WI38 (cell line): ENCODE results near the gene FUCA1.

Experiments
- H3K4me3 ChIP-seq: 2 replicates; pipeline ENCODE4 v1.5.1; 2011; ENCODE audit warnings: low read depth, mild to moderate bottlenecking, control low read depth, low read length
- TF ChIP-seq, protein P1 (sequence below): IDR thresholded peaks from 2 replicates; pipeline ENCODE4 v1.5.1; 2012; ENCODE audit warnings: low read depth, mild to moderate bottlenecking, control low read depth, low read length

The FUCA1 gene

GRCh38 chr1:23867895-23868556 lies at the start of gene FUCA1:
Gene FUCA1, minus strand, starts transcription at chr1:23868290. Its CDS starts 4 bp downstream, at chr1:23868286.
- TF ChIP-seq, protein P1, sequence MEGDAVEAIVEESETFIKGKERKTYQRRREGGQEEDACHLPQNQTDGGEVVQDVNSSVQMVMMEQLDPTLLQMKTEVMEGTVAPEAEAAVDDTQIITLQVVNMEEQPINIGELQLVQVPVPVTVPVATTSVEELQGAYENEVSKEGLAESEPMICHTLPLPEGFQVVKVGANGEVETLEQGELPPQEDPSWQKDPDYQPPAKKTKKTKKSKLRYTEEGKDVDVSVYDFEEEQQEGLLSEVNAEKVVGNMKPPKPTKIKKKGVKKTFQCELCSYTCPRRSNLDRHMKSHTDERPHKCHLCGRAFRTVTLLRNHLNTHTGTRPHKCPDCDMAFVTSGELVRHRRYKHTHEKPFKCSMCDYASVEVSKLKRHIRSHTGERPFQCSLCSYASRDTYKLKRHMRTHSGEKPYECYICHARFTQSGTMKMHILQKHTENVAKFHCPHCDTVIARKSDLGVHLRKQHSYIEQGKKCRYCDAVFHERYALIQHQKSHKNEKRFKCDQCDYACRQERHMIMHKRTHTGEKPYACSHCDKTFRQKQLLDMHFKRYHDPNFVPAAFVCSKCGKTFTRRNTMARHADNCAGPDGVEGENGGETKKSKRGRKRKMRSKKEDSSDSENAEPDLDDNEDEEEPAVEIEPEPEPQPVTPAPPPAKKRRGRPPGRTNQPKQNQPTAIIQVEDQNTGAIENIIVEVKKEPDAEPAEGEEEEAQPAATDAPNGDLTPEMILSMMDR = peak; percentile 92
- H3K4me3 ChIP-seq = peak within 1 kb of the TSS; percentile 61

DNA sequence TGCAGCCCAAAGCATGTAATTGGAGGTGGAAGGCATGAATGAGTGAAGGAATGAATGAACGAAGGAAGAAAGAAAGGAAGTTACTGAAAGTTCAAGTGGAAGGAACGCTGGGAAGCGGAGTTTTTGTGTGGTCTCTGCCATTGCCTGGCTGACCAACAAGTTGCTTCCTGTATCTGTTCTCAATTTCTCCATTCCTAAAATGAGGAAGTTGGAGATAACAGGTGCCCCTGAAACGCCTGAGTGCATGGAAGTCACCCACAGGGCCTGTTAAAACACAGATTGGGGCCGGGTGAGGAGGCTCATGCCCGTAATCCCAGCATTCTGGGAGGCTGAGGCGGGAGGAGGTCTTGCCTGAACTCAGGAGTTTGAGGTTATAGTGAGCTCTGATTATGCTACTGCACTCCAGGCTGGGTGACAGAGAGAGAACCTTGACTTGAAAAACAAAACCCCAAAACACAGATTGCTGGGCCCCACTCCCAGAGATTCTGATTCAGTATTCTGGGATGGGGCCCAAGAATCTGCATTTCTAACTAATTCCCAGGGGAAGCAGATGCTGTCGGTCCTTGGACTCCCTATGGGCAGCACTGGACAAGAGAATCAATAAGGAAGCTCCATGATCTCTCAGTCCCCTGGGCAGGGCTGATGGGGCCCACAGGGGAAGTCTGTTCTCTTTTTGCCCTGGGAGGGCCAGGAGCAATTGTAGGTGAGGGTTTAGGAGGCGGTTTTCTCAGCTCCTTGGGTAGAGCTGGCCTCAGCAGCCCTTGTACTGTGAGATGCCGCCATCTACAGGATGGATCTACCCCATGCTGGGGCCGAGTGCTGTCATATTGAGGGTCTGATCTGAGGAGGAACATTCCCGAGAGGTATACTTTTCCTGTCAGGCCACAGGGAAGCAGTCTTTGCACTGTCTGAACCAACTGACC lies 48.4 kb upstream of the FUCA1 start:
- TF ChIP-seq, protein P1 = peak; percentile 55
- H3K4me3 ChIP-seq = no peak overlapping the region

DNA sequence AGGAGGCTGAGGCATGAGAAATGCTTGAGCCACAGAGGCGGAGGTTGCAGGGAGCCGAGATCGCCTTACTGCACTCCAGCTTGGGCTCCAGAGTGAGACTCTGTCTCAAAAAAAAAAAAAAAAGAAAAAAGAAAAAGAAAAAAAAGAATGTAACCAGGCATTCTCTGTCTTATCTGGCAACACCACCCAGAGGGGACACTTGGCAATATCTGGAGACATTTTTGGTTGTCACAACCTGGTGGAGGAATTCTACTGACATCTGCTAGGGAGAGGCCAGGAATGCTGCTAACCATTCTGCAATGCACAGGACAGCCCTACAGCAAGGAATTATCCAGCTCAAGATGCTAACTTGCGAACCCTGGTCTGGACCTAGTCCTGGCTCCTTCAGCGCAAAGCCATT lies 47.4 kb upstream of the FUCA1 start:
- TF ChIP-seq, protein P1 = no peak
- no peak overlapping the region for H3K4me3 ChIP-seq

GRCh38 chr1:23914921-23915320 lies 46.8 kb upstream of the FUCA1 start:
- TF ChIP-seq, protein P1 = no peak
- H3K4me3 ChIP-seq = no peak overlapping the region

DNA sequence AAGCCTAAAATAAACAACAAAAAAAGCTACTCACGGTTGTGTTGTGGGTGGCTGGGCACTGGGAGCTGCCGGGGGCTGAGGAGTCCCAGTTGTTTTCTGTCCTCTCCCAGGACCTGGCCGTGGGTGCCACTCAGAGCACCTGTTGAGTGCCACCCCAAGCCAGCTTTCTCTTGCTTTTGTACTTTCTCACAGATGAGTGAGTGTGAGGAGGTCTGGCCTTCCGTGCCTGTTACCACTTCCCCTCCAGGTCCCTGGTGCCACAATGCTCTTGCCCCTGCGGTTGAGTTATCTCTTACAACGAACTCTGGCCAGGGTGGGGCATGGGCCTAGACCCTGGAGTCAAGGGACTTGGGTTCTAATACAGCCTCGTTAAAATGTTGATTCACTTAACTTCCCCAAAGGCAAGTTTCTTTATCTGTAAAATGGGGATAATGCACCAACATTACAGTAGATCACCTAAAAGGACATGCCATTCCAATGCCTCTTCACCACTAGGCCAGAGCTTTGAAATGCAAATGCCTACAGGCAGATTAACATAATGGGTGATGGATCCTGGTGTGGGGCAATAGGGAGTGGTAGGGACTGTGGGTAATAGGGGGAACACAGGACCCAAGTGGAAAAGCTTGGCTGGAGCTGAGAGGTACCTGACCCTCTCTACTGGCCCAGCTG lies 45.3 kb upstream of the FUCA1 start, which contains the start of gene CNR2:
Gene CNR2, minus strand, starts transcription at position 151 of the 669 bp plus-strand sequence. CDS start 37,745 bp downstream, outside the sequence.
- H3K4me3 ChIP-seq = no peak within 1 kb of the TSS
- TF ChIP-seq, protein P1 = no peak

GRCh38 chr1:23911921-23912320 lies 43.8 kb upstream of the FUCA1 start:
- H3K4me3 ChIP-seq = no peak overlapping the region
- TF ChIP-seq, protein P1 = no peak
